Measurements from ENCODE around the gene S100A16.
"Not testable (repeated sequence)": the region's sequence is repeated elsewhere in the genome, so short reads cannot be mapped to it uniquely, and the experiment has no call there.

The S100A16 gene

DNA sequence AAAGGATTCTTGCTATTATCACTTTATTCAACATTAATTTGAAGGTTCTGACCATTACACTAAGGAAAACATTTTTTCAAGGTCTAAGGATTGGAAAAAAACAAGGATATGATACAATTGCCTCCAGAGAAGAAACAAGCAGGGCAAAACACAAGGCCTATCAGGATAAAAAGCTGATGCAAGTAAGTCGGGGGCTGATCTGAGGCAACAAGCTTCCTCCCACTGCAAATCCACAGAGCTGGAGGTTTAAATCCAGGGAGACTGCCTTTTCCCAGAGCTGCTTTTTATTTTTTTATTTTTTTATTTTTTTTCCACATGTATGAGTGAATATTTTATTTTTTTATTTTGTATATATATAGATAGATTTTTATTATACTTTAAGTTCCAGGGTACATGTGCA is 27.9 kb downstream of the S100A16 start:
- DNase-seq (ENCODE audit: low read depth), result no peak

DNA sequence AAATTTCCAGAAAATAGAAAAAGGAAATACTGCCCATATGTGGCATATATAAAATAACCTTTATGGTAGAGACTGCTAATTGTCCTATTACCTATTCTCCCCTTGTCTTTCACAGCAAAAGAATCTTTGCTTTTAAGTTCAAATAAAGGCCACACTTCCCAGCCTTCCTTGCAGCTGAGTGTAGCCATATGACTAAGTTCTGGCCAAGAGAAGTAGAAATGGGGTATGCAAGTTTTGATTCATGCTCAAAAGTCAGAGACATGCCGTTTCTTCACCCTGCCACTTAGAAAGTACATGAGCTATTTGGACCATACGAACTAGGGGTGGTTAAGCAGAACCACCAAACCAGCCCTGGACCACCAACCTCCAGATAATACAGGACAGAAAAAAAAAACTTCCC is 29.0 kb downstream of the S100A16 start:
- no peak for DNase-seq (ENCODE audit: low read depth)

DNA sequence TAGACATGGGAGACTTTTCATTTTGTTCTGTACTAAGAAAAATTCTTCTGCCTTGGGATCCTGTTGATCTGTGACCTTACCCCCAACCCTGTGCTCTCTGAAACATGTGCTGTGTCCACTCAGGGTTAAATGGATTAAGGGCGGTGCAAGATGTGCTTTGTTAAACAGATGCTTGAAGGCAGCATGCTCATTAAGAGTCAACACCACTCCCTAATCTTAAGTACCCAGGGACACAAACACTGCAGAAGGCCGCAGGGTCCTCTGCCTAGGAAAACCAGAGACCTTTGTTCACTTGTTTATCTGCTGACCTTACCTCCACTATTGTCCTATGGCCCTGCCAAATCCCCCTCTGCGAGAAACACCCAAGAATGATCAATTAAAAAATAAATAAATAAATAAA is 29.4 kb downstream of the S100A16 start:
- not testable (repeated sequence) for DNase-seq (ENCODE audit: low read depth)

DNA sequence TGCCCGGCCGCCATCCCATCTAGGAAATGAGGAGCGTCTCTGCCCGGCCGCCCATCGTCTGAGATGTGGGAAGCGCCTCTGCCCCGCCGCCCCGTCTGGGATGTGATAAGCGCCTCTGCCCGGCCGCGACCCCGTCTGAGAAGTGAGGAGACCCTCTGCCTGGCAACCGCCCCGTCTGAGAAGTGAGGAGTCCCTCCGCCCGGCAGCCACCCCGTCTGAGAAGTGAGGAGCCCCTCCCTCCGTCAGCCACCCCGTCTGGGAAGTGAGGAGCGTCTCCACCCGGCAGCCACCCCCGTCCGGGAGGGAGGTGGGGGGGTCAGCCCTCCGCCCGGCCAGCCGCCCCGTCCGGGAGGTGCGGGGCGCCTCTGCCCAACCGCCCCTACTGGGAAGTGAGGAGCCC is 30.1 kb downstream of the S100A16 start:
- DNase-seq (ENCODE audit: low read depth), result not testable (repeated sequence)

DNA sequence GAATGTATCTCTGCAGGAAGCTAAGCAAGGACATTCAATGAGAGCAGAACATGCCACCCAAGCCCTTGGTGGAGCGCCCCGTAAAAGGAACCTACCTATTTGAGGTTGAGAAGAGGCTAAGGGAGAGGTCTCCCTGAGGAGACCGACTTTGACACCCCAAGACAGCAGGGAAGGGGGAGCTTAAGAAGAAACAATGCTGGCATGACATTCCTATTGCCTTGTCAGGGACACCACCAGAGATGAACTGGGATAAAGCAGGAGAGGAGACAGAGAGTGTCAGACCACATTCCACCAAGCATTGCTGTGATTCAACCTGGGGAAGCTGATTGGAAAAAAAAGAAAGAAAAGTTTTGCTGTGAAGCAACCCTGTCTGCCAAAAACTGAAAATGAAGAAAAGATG is 34.0 kb downstream of the S100A16 start:
- DNase-seq (ENCODE audit: low read depth), result no peak

DNA sequence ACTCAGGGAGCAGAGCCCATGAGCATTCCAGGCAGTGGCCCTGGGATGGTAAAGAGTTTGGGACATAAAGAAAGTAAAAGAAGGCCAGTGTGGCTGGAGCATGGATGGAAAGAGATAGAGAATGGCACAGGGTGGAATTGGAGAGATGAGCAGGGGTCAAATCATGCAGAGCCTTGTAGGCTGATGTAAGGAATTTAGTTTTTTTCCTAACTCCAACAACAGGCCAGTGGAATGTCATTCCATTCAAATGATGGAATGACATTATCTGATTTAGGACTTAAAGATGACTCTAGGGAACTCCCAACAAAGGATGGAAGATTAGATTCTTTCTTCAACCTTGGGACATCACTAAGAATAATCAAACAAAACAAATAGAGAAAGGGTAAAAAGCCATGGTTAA is 34.4 kb downstream of the S100A16 start:
- no peak for DNase-seq (ENCODE audit: low read depth)

DNA sequence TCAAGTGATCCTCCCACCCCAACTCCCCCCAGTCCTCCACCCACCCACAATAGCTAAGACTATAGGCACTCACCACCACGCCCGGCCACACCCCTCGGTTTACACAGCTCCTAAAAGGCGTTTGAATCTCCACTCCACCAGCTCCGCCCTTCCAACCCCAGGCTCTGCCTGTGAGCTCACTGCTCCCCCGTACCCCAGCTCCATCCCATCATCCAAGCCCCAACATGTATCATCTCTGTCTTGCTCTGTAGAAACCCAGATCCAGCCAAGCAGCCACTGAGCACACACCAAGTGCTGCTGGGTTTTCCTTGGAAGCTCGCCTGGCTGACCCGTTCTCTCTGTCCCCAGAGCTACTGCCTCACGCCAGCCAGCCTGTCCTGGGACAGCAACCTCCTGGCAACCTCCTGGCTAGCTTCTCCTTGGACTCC is 35.3 kb downstream of the S100A16 start:
- no peak for DNase-seq (ENCODE audit: low read depth)

DNA sequence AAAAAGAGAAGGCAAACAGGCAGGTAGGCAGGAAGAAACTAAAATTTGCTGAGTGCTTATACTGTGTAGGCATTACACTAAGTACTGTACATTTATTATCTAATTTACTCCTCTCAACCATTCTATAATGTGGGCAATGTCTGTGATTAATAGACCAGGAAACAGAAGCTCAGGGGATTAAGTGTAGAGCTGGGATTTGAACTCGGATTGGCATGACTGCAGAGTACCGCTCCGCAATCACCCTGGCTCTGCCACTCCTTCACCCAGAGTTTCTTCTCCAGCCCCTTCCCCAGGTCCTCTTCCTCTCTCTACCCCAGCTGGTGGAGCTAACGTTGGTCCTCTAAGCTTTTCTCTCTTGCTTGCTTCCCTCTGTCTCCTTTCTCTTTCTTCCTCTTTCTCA is 35.8 kb downstream of the S100A16 start:
- DNase-seq (ENCODE audit: low read depth), result no peak

DNA sequence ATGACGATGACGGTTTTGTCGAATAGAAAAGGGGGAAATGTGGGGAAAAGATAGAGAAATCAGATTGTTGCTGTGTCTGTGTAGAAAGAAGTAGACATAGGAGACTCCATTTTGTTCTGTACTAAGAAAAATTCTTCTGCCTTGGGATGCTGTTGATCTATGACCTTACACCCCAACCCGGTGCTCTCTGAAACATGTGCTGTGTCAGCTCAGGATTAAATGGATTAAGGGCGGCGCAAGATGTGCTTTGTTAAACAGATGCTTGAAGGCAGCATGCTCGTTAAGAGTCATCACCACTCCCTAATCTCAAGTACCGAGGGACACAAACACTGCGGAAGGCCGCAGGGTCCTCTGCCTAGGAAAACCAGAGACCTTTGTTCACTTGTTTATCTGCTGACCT is 37.4 kb downstream of the S100A16 start:
- not testable (repeated sequence) for DNase-seq (ENCODE audit: low read depth)

DNA sequence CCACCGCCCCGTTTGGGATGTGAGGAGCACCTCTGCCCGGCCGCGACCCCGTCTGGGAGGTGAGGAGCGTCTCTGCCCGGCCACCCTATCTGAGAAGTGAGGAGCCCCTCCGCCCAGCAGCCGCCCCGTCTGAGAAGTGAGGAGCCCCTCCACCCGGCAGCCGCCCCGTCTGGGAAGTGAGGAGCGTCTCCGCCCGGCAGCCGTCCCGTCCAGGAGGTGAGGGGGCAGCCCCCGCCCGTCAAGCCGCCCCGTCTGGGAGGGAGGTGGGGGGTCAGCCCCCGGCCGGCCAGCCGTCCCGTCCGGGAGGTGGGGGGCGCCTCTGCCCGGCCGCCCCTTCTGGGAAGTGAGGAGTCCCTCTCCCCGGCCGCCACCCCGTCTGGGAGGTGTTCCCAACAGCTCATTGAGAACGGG is 37.9 kb downstream of the S100A16 start:
- DNase-seq (ENCODE audit: low read depth), result not testable (repeated sequence)

DNA sequence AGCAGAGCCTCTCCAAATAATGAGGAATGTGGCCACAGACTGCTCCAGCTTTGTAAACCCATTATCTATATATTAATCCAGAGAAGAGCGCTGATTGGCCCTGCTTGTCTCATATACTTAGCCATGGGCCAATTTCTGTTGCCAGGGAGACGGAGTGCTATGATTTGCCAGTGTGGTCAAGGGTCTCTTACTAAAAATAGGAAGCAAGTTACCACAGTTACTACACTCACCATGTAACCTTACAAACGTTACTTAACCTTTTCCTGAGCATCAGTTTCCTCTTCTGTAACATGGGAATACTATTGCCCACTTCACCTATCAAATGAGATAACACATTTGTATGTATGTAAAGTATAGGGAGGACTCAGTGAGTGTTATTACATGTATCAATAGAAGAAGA is 39.6 kb downstream of the S100A16 start:
- DNase-seq (ENCODE audit: low read depth), result no peak

DNA sequence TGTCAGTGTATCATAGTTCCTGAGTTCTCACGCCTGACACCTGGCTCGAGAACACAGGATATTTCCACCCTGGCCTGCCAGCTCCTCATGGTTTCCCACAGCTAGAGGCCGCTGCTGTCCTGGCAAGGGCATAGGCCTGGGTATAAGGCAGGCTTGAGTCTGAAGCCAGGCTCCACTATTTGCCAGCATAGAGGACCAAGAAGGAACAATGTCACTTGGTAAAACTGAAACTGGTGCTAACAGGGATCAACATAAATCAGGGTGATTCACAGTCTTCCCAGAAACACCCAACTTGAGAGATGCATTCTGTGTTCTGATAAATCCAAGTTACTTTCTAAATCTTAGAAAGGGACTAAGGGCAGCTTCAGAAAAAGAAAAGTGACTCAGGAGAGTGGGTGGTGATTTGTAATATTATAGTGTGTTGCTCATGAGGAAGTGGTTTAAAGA is 40.3 kb downstream of the S100A16 start:
- DNase-seq (ENCODE audit: low read depth), result no peak

DNA sequence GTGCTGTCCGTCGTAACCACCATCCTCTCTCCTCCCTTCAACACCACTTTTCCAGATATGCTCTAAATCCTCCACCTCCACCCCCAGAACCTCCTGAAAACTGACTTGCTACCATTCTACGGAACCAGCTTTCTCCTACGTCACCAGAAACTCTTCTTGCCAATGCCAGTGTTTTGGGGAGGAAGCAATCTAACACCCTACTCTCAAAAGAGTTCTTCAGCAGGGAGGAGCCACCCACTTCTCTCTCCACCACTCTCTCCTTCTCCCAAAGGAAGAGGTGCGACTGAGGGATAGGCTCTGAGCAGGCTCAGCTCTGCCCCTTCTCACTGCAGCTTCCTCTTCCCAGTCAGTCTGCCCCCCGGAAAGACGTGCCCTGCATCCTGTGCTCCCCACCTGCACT is 41.2 kb downstream of the S100A16 start:
- DNase-seq (ENCODE audit: low read depth), result no peak

DNA sequence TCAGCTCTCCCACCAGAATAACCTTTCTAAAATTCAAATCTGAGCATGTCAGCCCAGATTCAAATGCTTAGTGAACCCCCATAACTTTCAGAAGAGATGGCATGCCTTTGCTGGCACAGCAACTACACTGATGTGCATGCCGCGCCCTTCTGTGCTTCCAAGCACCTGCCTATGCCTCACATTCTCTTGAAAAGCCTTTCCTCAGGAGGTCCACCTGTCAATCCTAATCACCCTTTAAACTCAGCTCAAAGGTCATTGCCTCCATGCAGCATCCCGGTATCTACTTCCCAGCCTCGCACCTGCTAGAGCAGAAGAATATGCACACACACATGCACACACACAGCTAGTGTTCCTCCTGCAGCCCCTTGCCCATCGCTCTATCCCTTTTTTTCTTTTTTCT is 42.1 kb downstream of the S100A16 start:
- DNase-seq (ENCODE audit: low read depth), result no peak

DNA sequence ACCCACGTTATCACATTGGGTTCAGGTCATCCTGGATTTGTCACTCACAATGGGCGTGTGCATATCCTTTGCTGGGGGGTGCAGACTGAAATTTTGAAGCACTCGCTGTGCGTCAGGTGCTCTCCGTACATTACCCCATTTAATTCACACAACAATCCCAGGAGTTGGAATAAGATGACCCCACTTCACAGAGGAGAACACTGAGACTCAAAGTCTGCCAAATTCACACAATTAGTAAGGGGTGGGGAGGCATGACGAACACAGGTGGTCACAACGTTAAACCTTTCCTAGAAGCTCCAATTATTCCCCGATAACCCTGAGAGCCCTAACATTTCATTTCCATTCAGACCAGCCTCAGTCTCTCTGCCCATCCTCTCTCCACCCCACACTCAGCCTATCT is 43.5 kb downstream of the S100A16 start:
- no peak for DNase-seq (ENCODE audit: low read depth)

DNA sequence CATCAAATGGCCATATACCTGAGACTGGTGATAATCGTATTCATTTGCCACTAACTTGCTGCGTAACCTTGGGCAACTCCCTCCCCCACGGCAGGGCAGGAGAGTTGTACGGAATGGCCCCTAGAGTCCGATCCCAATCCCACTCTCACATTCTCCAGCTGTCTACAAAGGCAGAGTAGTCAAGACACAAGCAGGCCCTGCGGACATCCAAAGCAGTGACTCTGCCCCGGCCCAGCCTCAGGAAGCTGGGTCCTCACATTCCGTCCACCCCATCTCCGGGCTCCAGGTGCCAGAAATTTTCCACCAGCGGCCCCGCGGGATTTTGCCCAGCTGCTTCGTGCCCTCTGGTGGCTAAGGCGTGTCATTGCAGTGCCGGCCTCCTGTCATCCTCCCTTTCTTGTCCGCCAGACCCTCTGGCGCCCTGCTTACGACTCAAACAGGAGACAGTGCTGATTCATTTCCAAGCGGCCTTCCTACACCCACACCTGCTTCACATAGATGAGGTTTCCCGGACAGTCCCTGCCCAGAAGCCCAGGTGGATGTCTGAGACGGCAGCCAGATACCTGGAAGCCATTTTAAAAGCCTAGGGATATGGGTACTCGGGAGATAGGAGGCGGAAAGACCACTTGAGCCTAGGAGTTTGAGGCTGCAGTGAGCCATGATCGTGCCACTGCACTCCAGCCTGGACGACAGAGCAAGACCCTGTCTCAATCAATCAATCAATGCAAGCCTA is 44.4 kb downstream of the S100A16 start:
- DNase-seq (ENCODE audit: low read depth), result peak; percentile 65

DNA sequence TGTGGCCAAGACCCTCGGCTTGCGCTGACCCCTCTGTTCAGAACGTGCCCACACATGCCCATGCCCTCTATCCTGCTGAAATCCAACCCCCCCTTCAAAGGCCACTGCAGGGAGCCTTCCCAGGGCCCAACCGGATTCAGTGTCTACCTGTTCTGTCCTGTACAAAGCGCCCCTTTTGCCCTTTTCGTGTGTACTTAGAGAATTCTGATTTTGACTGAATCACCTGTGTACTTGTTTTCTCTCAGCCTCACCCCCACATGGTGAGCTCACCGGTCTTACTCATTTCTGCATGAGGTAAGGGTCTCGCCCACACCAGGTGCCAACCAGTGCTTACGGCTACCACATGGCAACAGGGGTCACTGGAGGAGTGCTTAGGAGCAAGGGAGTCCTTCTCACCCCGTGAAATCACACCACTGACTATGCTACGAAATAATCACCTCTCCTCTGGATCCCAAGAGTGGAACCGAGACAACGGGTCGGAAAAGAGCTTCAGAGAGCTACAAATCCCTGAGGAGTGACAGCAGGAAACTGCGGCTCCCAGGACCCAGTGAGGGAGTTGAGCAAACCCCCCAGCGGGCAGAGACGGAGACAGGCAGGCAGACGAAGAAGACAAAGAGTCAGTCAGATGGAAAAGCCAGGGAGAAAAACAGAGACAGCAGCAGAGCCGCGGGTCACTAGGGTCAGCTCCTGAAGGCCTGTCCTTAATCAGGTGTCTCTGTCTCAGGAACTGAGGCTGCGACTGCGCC is 45.1 kb downstream of the S100A16 start:
- DNase-seq (ENCODE audit: low read depth), result no peak

DNA sequence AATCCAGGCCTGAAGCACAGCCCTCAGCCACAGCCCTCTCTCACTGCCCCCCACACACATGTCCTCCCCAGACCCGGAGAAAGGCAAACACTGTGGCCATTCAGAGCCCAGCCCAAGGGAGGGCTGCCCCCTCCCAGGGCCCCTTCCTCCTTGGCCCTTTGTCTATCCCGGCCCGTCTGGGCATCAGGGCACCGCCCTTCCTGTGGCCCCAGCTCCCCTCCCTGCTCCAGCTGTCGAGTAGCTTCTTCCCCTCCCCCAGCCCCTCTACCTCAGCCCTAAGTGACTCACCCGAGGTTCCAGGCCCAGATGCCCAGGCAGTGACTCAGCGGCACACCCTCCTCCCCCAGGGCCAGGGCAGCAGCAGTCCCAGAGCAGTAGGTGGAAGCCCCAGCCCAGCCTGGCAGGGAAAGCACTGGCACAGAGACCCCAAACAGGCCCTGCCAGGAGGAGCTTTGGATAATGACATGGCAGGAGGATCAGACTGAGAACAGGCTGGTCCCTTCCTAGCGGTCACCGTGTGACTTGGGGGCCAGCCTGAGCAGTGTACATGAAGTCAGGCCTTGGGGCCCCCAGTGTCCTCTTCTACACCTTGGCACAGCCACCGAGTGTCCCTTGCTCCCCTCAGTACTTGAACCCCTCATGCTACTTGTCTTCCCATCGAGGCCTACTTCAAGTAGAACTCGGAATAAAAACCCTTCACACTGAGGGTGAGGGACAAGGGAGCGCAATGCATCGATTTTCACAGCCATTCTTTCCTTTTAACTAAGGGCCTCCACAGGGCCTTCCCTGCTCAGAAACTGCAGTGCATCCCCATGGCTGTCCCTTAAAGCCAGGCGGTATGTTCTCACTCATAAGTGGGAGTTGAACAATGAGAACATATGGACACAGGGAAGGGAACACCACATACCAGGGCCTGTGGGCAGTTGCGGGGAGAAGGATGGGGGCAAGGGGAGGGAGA is 46.2 kb downstream of the S100A16 start:
- DNase-seq (ENCODE audit: low read depth), result peak; percentile 83

DNA sequence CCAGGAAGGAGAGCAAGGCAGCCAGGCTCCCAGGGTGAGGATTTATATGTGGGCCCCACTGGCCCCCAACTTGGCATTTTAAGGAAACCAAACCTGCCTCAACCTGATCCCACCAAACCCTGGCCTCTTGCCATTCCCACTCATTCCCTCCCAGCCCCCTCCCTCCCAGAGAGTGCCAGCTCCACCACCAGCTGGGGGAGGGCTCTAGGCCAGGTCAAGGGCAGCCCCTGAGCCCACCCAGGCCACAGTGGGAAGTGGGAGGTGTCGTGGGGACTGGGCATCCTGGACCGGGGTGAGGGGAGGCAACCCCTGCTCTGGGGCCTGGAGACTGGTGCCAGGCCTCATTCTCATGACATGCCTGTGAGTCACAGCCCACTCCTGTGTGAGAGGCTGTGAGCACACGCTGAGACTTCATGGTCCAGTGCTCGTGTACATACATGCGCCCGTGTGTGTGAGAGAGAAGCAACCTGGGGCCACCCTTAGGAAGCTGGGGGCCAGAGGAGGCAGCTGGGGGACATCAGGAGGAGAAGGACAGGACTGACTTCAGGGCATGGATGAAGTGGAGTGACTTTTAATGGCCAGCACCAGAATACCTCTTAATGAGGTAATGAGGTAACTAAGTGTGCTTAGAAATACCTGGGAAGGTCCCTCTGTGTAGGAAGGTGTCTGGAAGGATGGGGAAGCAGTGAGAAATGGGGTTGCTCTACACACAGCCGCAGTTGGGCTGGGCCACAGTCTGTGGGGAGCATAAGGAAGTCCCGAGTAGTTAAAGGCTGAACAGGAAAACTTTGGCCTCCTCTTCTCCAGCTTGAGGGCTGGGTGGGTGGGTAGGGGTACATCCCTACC is 47.2 kb downstream of the S100A16 start, which contains the start of gene S100A2:
Gene S100A2, minus strand, starts transcription at position 316 of the 846 bp plus-strand sequence. CDS start 1,967 bp downstream, outside the sequence.
- DNase-seq (ENCODE audit: low read depth), result no peak

DNA sequence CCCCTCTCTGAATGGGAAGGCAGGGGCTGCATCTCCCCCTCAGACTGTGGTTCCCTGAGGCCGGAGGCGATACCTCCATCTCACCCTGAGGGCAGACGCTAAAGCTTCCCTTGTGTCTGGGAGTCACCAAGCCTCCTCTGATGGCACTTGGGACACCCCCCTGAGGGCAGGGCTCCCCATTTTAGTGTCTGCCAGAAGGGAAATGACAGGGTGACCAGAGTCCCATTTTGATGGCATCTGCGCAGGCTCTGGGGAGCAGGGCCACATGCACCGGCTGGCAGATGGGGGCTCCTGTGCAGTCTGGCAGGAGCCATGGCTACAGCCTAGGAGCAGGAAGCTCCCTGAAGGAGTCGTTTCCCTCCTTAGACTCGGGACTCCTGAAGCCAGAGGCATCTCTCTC is 48.9 kb downstream of the S100A16 start:
- DNase-seq (ENCODE audit: low read depth), result no peak

DNA sequence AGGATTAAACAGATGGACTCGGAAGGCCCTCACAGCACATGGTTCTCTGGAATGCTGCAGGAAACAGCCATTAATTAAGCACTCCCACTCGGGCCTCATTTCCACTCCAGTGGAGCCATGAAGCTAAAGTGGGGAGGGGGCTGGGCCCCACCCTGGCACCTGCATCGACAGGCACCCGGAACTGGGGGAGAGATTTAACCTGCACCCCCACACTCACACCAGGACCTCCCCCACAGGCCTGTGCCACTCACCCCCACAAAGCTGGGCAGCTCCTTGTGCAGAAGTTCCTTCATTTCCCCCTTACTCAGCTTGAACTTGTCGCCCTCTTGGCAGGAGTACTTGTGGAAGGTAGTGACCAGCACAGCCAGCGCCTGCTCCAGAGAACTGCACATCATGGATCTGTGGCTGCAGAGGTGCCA is 49.4 kb downstream of the S100A16 start:
- no peak for DNase-seq (ENCODE audit: low read depth)
